Stimulated activated CD4-positive, alpha-beta T cell treated with anti-CD3 and anti-CD28 coated beads, Interleukin-1b, Interleukin-23, amount 100 ng/mL, for 1 hour (primary cell): Measurements from ENCODE around the gene FGA.
"Not testable (repeated sequence)": the region's sequence is repeated elsewhere in the genome, so short reads cannot be mapped to it uniquely, and the experiment has no call there.

Source experiments
- DNase-seq, 2 donors: peaks; one replicate each; pipeline ENCODE4 v3.0.0-alpha.2; 2020; ENCODE audit warnings: low read depth in 2 of 2

FGA gene

GRCh38 chr4:154606728-154607723 is 16.5 kb upstream of the FGA start:
- no peak for DNase-seq

GRCh38 chr4:154604696-154605200 is 14.2 kb upstream of the FGA start:
- no peak for DNase-seq

GRCh38 chr4:154603033-154603943 is 12.7 kb upstream of the FGA start:
- no peak for DNase-seq

GRCh38 chr4:154602404-154603020 is 12.0 kb upstream of the FGA start:
- no peak for DNase-seq

- no peak for DNase-seq
Observed at GRCh38 chr4:154597798-154598774, 7.5 kb upstream of the FGA start.

GRCh38 chr4:154597281-154597680 is 6.7 kb upstream of the FGA start:
- not testable (repeated sequence) for DNase-seq

- no peak for DNase-seq
Observed at GRCh38 chr4:154595807-154596206, 5.3 kb upstream of the FGA start.

- DNase-seq = not testable (repeated sequence)
Observed at GRCh38 chr4:154594343-154594742, 3.8 kb upstream of the FGA start.

- DNase-seq = no peak
Observed at GRCh38 chr4:154593868-154594267, 3.3 kb upstream of the FGA start.

GRCh38 chr4:154591890-154592289 is 1.3 kb upstream of the FGA start:
- no peak for DNase-seq

- no peak for DNase-seq
Observed at GRCh38 chr4:154589296-154590197, 995 bp downstream of the FGA start.

- DNase-seq = no peak
Observed at GRCh38 chr4:154588198-154588597, 2.3 kb downstream of the FGA start.

- DNase-seq = no peak
Observed at GRCh38 chr4:154586296-154587033, 4.1 kb downstream of the FGA start.

- no peak for DNase-seq
Observed at GRCh38 chr4:154585369-154586018, 5.0 kb downstream of the FGA start.

- DNase-seq = no peak
Observed at GRCh38 chr4:154584259-154584658, 6.3 kb downstream of the FGA start.

GRCh38 chr4:154583677-154584076 is 6.9 kb downstream of the FGA start:
- DNase-seq = no peak

GRCh38 chr4:154583230-154583629 is 7.3 kb downstream of the FGA start:
- no peak for DNase-seq

GRCh38 chr4:154582723-154583122 is 7.8 kb downstream of the FGA start:
- DNase-seq = no peak
